ENCODE data around the gene PKP1.
"Not testable (repeated sequence)": the region's sequence is repeated elsewhere in the genome, so short reads cannot be mapped to it uniquely, and the experiment has no call there.

Gene PKP1

DNA sequence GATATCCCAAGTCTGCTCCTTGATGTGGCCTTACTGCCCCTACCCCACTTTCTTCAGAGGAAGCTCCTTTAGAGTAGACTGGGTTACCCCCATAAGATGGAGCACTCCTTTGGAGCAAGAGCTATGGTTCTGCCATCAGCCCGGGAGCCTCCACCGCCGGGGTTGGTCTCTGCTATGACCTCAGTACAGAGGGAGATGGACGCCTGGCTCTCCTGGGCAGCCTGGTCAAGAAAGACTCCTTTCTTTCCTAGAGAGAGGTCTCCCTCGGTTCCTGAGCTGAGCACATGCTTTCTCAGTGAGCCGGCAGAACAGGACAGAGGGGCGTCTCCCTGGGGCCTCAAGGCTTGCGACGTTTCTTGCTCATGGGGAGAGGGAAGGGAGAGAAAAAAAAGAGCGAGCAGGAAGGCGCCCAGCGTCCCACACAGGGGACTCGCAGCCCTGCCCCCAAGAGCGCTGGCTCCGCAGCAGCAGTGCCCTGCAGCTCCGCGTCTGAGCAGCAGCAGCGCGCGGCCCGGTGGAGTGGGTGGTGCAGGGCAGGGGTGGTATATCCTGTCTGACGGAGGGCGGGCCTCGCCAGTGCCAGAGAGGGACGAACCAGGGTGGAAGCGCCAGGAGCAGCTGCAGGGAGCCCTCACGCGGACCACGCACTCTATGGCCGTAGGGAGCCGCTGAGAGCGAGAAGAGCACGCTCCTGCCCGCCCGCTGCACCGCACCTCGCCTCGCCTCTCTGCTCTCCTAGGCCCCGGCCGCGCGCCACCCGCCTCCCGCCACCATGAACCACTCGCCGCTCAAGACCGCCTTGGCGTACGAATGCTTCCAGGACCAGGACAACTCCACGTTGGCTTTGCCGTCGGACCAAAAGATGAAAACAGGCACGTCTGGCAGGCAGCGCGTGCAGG, at the start of gene PKP1:
Gene PKP1 (plus strand): TSS at position 576 of the 899 bp plus-strand sequence. CDS start 197 bp downstream, at position 773.
- DNase-seq, result peak; percentile 3 to 17

GRCh38 chr1:201239646-201240045, 43.7 kb upstream of the PKP1 start:
- not testable (repeated sequence) for DNase-seq

- DNase-seq, result no peak
These were observed 43.1 kb upstream of the PKP1 start for GRCh38 chr1:201240171-201240570.

GRCh38 chr1:201241736-201242135, 41.6 kb upstream of the PKP1 start:
- no peak for DNase-seq

DNA sequence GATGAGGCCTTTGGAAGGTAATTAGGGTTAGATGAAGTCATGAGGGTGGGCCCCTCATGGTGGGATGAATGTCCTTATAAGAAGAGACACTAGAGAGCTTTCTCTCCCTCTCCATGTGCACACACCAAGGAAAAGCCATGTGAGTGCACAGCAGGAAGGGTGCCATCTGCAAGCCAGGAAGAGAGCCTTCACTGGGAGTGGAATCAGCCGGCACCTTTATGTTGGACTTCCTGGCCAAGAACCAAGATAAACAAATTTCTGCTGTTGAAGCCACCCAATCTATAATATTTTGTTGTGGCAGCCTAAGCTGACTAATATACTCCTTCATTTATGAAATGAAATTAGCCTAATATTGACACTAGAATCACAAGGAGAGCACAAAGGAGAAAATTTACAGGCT, 38.2 kb upstream of the PKP1 start:
- DNase-seq, result no peak

GRCh38 chr1:201248721-201249559, 34.4 kb upstream of the PKP1 start:
- DNase-seq, result no peak

DNA sequence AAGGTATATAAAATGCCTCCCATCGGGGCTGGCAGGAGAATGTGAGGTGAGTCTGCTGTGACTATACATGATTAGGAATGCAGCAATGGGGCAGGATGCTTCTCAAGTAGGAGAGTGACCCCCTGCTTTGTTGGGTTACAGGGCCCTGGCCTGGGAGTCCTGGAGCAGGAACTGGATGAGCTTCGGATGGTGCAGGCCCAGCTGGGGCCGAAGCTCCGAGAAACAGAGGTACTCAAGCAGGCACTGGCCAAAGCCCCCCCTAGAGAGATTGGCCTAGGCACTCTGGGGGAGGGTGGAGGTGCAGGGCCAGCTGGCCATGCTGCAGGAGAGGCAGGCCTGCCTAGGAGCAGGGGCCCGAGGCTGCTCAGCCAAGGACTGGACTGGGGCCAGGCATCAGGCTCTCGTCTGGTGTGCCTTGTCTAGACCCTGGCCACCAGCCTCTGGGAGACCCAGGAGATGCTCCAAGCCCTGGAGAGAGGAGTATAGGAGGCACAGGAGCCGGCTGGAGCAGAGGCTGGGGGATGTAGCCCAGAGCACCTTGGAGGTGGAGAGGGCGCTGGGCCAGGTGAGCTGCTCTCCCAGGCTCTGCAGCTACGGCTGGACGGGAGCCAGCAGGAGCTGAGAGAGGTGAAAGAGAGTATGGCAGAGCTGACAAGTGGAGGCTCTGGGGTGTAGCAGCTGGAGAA, 32.8 kb upstream of the PKP1 start:
- no peak for DNase-seq

- DNase-seq, result no peak
These were observed 31.9 kb upstream of the PKP1 start for GRCh38 chr1:201251411-201251810.

DNA sequence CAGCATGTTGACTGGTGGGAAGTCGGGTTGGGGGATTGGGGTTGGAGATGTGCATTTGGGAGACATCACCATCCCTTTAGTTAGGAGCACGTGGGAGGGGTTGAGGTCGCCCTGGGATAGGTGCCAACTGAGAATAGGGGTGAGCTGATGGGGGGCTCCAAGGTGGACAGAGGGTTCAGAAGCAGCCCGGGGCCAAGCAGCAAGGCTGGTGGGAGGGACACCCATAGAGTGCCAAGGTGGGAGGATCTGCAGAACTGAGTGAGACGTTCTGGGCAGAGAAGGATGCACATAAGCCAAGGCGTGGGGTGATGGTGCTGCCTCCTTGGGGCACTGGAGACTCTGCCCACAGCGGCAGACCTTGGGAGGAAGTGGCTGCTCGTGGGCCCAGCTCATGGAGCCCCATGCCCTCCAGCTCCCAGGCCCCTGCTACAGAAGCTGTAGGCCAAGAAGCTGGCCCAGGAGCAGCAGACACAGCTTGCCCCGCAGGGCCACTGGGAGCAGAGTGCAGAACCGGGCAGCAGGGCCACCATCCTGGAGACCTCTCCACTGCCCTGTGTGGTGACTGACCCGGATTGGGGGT, 31.4 kb upstream of the PKP1 start:
- no peak for DNase-seq

- no peak for DNase-seq
These were observed 30.3 kb upstream of the PKP1 start for GRCh38 chr1:201252944-201253371.

- DNase-seq, result no peak
These were observed 29.9 kb upstream of the PKP1 start for GRCh38 chr1:201253411-201253810.

DNA sequence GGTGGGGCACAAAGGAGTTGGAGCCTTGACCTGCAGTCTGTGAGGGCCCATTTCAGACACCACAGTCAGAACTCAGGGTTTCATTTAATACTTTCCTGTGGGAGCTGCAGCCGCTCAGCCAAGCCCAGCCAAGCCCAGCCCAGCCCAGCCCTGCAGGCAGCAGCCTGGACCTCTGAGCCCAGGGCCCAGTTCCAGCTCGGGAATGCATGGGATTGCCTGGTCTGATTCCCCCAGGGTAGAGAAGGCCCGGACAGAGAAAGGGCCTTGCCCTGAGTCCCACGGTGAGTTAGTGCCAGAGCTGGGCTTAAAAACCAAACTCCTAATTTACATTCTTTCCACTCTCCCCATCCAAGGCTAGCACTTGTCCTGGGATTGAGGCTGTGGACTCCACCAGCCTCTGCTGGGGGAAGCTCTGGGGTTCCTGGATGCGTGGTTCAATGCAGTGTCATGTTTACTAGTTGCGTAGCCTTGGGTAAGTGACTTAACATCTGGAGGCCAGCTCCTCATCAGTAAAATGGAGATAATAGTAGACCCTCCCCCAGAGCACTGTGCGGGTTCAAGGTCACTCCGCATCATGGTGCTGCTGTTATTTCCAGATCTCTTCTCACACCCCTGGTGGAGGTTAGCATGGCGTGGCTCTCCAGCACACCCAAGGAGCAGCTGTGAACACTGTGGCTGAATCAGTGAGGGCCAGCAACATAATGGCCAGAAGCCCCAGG, 29.2 kb upstream of the PKP1 start:
- no peak for DNase-seq

GRCh38 chr1:201254625-201255478, 28.5 kb upstream of the PKP1 start:
- peak; percentile 79 to 81 for DNase-seq

GRCh38 chr1:201255479-201256362, 27.6 kb upstream of the PKP1 start:
- DNase-seq, result no peak

- DNase-seq, result not testable (repeated sequence)
These were observed 25.2 kb upstream of the PKP1 start for GRCh38 chr1:201258132-201258531.

GRCh38 chr1:201258763-201259230, 24.5 kb upstream of the PKP1 start:
- DNase-seq, result no peak

GRCh38 chr1:201259476-201260235, 23.6 kb upstream of the PKP1 start:
- DNase-seq, result no peak

DNA sequence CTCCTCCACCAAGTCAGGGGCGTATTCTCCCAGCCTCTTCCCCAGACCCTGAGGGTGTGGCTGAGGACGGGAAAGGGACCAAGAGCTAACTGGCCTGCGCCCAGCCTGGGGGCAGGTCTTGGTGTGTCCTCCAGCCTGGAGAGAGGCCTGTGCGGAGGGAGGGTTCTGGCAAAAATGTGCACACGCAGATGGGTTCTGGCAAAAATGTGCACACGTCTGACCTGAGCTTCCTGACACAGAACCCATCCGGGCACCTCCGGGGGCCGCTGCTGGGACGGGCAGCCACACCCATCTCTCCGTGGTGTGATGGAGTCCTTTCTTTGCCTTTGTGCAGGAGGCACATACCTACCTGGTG, 23.1 kb upstream of the PKP1 start:
- DNase-seq, result no peak

DNA sequence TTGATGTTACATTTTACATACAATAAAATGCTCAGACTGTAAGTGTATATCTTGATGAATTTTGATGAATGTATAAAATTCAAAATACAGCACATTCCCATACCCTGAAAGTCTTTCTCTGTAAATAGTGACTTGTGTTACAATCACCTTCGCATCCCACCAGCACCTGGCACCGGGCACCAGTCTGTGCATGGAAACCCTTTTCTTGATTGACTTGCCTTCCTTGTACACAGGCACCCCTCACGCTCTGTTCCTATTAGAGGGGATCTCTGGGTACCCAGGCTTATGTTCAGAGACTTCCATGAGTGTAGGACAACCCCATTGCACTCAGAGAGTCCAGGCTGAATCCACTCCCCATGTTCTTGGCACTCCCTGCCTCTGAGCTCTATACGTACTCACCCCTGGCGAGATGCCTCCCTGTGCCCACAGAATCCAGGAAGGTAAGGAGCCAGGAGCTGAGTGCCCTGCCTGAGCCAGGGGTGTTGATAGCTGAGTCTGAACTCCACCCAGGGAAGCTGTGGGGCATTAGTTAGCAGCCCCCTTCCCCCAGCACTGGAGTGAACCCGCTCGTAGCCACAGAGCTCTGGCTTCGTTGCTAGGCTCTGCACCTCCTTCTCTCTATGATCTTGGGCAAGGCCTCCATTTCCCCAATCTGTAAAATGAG, 22.5 kb upstream of the PKP1 start:
- no peak for DNase-seq
